Measurements from ENCODE around the gene TICAM1. TPM values are rescaled to one million over a fixed set of nuclear protein-coding genes. Genes with fewer than 3 reads are reported as not detected.
"Not testable (repeated sequence)": the region's sequence is repeated elsewhere in the genome, so short reads cannot be mapped to it uniquely, and the experiment has no call there.

TICAM1 gene
- total RNA-seq, 4 donors from 2014 or later, result 7.5 to 8.3 (median 8.0) TPM

DNA sequence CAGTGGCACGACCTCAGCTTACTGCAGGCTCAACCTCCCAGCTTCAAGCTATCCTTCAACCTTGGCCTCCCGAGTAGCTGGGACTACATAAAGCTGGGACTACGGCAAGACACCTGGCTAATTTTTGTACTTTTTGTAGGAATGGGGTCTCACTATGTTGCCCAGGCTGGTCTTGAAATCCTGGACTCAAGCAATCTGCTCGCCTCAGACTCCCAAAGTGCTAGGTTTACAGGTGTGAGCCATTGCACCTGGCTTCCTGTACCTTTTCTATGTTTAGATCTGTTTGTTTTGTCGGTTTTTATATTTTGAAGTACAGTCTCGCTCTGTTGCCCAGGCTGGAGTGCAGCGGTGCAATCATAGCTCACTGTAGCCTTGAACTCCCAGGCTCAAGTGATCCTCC lies 17.5 kb upstream of the TICAM1 start:
- H3K9me3 ChIP-seq, result no peaks in the 10 kb centered on the region
- H3K36me3 ChIP-seq, result peaks cover 6 to 91% (median 59%) of the 10 kb centered on the region in 4 donors
- WGBS, result 97% methylated on average over 7 of the region's 7 CpGs

DNA sequence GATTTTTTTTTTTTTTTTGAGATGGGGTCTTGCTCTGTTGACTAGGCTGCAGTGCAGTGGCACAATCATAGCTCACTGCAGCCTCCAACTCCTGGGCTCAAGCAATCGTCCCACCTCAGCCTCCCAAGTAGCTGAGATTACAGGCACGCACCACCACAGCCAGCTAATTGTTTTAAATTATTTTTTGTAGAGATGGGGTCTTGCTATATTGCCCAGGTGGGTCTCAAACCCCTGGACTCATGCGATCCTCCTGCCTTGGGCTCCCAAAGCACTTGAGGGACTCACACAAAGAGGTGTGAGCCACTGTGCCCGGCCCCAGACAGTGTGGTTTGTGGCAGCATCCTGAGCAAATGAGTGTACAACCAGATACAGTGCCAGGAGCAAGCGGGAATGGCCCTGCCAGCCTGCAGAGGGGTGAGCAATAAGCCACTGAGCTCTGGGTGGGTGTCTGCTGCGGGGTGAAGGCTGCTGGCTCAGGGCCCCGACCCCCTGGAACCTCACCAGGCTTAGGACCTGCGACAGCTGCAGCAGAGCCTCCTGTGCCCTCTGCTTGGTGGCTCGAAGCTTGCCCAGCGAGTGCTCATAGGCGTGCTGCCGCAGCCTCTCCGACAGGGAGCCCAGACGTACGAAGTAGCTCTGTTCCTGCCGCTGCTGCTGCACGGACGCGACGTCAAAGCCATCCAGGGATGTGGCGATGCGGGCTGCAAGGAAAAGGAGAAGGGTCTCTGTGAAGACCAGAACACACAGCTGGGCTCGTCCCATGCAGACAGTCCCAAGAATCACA lies 15.9 kb upstream of the TICAM1 start:
- H3K36me3 ChIP-seq, result peaks cover 6 to 91% (median 70%) of the 10 kb centered on the region in 4 donors
- no peaks in the 10 kb centered on the region for H3K27me3 ChIP-seq
- TF ChIP-seq POLR2AphosphoS5 (IDR thresholded peaks at IDR 0.05) (no peak), EP300 (IDR thresholded peaks at IDR 0.05) (no peak), POLR2A (IDR thresholded peaks at IDR 0.05; ENCODE audit: low read depth) (no peak)
- TF ChIP-seq, protein P1, sequence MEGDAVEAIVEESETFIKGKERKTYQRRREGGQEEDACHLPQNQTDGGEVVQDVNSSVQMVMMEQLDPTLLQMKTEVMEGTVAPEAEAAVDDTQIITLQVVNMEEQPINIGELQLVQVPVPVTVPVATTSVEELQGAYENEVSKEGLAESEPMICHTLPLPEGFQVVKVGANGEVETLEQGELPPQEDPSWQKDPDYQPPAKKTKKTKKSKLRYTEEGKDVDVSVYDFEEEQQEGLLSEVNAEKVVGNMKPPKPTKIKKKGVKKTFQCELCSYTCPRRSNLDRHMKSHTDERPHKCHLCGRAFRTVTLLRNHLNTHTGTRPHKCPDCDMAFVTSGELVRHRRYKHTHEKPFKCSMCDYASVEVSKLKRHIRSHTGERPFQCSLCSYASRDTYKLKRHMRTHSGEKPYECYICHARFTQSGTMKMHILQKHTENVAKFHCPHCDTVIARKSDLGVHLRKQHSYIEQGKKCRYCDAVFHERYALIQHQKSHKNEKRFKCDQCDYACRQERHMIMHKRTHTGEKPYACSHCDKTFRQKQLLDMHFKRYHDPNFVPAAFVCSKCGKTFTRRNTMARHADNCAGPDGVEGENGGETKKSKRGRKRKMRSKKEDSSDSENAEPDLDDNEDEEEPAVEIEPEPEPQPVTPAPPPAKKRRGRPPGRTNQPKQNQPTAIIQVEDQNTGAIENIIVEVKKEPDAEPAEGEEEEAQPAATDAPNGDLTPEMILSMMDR (IDR thresholded peaks at IDR 0.05), result no peak
- peaks cover 0 to 21% (median 20%) of the 10 kb centered on the region in 4 donors for H3K4me1 ChIP-seq
- DNase-seq (ENCODE audit: extremely low spot score), result no peak
- 95% methylated on average over 17 of the region's 23 CpGs for WGBS
- no peak overlapping the region for H3K4me3 ChIP-seq
- H3K27ac ChIP-seq (replicated peaks in 1 of 4), result no peak overlapping the region
- no peaks in the 10 kb centered on the region for H3K9me3 ChIP-seq
- intact Hi-C loops (cut with DNase I), result no loop called here

More for the DNA sequence above, 17.5 kb upstream of the TICAM1 start:
- DNase-seq (ENCODE audit: extremely low spot score), result no peak
- Histone ChIP-seq H3K27me3 (no peaks in the 10 kb centered on the region), H3K4me1 (peaks cover 0 to 21% (median 20%) of the 10 kb centered on the region in 4 donors), H3K27ac (replicated peaks in 1 of 4) (no peak overlapping the region), H3K4me3 (no peak overlapping the region)
- intact Hi-C loops (cut with DNase I), result no loop called here
- no peak for TF ChIP-seq POLR2AphosphoS5 (IDR thresholded peaks at IDR 0.05)
- no peak for TF ChIP-seq POLR2A (IDR thresholded peaks at IDR 0.05; ENCODE audit: low read depth)
- TF ChIP-seq EP300 (IDR thresholded peaks at IDR 0.05), result no peak

DNA sequence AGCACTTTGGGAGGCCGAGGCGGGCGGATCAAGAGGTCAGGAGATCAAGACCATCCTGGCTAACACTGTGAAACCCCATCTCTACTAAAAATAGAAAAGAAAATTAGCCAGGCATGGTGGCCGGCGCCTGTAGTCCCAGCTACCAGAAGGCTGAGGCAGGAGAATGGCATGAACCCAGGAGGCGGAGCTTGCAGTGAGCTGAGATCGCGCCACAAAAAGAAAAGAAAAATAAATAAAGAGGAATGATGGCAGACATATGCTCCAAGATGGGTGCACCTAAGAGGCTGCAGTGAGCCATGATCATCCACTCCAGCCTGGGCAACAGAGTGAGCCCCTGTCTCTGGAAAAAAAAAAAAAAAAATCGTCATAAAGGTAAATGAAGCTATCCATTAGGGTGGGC lies 14.5 kb upstream of the TICAM1 start:
- H3K9me3 ChIP-seq; DNase-seq (ENCODE audit: extremely low spot score); H3K27me3 ChIP-seq; intact Hi-C loops (cut with DNase I): not testable (repeated sequence)
- Histone ChIP-seq H3K36me3 (peaks cover 10 to 88% (median 67%) of the 10 kb centered on the region in 4 donors), H3K4me1 (peaks cover 0 to 21% (median 20%) of the 10 kb centered on the region in 4 donors), H3K27ac (replicated peaks in 1 of 4) (peak overlapping the region; percentile 63 to 67 (median 65)), H3K4me3 (peak overlapping the region in 1 of 4 donors; percentile 12)
- WGBS, result 48% methylated on average over 9 of the region's 9 CpGs

DNA sequence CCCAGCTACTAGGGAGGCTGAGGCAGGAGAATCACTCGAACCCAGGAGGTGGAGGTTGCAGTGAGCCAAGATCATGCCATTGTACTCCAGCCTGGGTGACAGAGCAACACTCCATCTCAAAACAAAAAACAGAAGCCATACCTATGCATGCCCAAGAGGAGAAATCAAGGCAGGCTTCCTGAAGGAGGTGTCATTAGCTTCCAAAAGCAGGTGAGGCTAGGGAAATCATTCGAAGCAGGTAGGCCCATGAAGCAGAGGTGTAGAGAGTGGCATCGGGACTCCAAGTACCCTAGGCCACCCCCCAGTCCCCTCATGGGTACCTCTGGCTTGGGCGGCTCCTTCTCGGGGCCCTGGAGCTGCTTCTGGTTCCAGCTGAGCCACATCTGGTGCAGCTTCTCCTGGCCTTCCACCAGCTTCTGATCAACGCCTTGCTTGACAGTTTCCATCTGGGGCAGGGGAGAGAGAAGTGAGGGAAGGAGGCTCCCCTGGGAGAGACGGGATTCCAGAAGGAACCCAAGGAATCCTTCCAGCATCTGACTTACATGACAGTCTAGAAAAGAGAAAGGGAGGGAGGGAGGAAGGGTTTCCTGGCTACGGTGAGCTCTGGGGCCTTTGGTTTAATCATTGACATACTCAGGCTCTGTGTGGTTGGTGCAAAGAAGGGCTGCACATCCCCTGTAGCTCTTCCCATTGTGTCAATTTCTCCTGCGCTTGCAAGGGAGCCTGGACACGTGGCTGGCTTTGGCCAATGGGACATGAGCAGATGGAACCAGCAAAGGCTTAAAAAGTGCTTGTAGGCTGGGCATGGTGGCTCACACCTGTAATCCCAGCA lies 13.1 kb upstream of the TICAM1 start:
- Histone ChIP-seq H3K36me3 (peaks cover 11 to 88% (median 65%) of the 10 kb centered on the region in 4 donors), H3K4me3 (no peak overlapping the region), H3K9me3 (no peaks in the 10 kb centered on the region), H3K4me1 (peaks cover 0 to 21% (median 20%) of the 10 kb centered on the region in 4 donors), H3K27me3 (no peaks in the 10 kb centered on the region), H3K27ac (replicated peaks in 1 of 4) (peak overlapping the region; percentile 21 to 65 (median 64))
- intact Hi-C loops (cut with DNase I), result no loop called here
- TF ChIP-seq, protein P1 (IDR thresholded peaks at IDR 0.05), result no peak
- TF ChIP-seq POLR2AphosphoS5 (IDR thresholded peaks at IDR 0.05) (peak; percentile 45 to 57), POLR2A (IDR thresholded peaks at IDR 0.05; ENCODE audit: low read depth) (no peak), EP300 (IDR thresholded peaks at IDR 0.05) (no peak)
- no peak for DNase-seq (ENCODE audit: extremely low spot score)
- 82% methylated on average over 8 of the region's 10 CpGs for WGBS

DNA sequence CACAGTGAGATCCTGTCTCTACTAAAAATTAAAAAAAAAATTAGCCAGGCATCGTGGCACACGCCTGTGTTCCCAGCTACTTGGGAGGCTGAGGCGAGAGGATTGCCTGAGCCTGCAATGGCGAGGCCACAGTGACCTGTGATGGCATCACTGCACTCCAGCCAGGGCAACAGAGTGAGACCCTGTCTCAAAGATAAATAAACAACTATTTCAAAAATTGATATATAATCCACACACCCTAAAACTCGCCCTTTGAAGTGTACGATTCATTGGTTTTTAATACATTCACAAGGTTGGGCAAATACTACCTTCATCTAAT lies 12.1 kb upstream of the TICAM1 start:
- intact Hi-C loops (cut with DNase I), result no loop called here

More for the DNA sequence above, 12.1 kb upstream of the TICAM1 start:
- TF ChIP-seq POLR2AphosphoS5 (IDR thresholded peaks at IDR 0.05), result no peak
- no peak for TF ChIP-seq EP300 (IDR thresholded peaks at IDR 0.05)
- TF ChIP-seq, protein P1 (IDR thresholded peaks at IDR 0.05), result no peak
- TF ChIP-seq POLR2A (IDR thresholded peaks at IDR 0.05; ENCODE audit: low read depth), result no peak
- Histone ChIP-seq H3K4me3 (no peak overlapping the region), H3K9me3 (no peaks in the 10 kb centered on the region), H3K27ac (replicated peaks in 1 of 4) (peak overlapping the region in 1 of 4 donors; percentile 65), H3K27me3 (no peaks in the 10 kb centered on the region), H3K36me3 (peaks cover 11 to 89% (median 67%) of the 10 kb centered on the region in 4 donors), H3K4me1 (peaks cover 0 to 21% (median 20%) of the 10 kb centered on the region in 4 donors)
- DNase-seq (ENCODE audit: extremely low spot score), result no peak
- 96% methylated on average over 6 of the region's 6 CpGs for WGBS

Measured in esophagus muscularis mucosa (tissue), 4 donors.